HG02884 (cell line): ENCODE results near the gene ZNF385C.
"Not testable (repeated sequence)": the region's sequence is repeated elsewhere in the genome, so short reads cannot be mapped to it uniquely, and the experiment has no call there.

Experiments
- ATAC-seq: cut with Tn5 transposase; IDR thresholded peaks from one replicate; pipeline ENCODE4 v1.9.1; 2021; ENCODE audit warnings: mild to moderate bottlenecking, moderate library complexity; ENCODE audit not compliant: unreplicated experiment

Gene ZNF385C

GRCh38 chr17:42023524-42024349, 74.5 kb downstream of the ZNF385C start:
- no peak for ATAC-seq

- not testable (repeated sequence) for ATAC-seq
Measured at GRCh38 chr17:42020845-42021244, 77.4 kb downstream of the ZNF385C start.

- no peak for ATAC-seq
Measured at GRCh38 chr17:42019509-42020404, 78.5 kb downstream of the ZNF385C start, which contains the start of gene NKIRAS2. NKIRAS2 (plus strand) TSS chr17:42020090; CDS start chr17:42021578, 1,488 bp downstream.

- ATAC-seq, result no peak
Measured at GRCh38 chr17:42018988-42019387, 79.3 kb downstream of the ZNF385C start.

GRCh38 chr17:42018339-42018738, 79.9 kb downstream of the ZNF385C start:
- no peak for ATAC-seq

GRCh38 chr17:42017866-42018200, 80.4 kb downstream of the ZNF385C start:
- peak; percentile 7 for ATAC-seq

- peak; percentile 68 for ATAC-seq
Measured at GRCh38 chr17:42016941-42017865, 81.1 kb downstream of the ZNF385C start, which contains the start of gene DNAJC7. DNAJC7 (minus strand) TSS chr17:42017439; CDS start chr17:42017416, 23 bp downstream.

GRCh38 chr17:42016411-42016831, 81.9 kb downstream of the ZNF385C start:
- ATAC-seq, result no peak

GRCh38 chr17:42013740-42014139, 84.5 kb downstream of the ZNF385C start:
- ATAC-seq, result not testable (repeated sequence)

- not testable (repeated sequence) for ATAC-seq
Measured at GRCh38 chr17:42012363-42012762, 85.9 kb downstream of the ZNF385C start.

GRCh38 chr17:42010898-42011516, 87.3 kb downstream of the ZNF385C start:
- ATAC-seq, result no peak

- ATAC-seq, result not testable (repeated sequence)
Measured at GRCh38 chr17:42010266-42010680, 88.0 kb downstream of the ZNF385C start.

GRCh38 chr17:42009170-42009569, 89.1 kb downstream of the ZNF385C start:
- ATAC-seq, result no peak

GRCh38 chr17:42005166-42005565, 93.1 kb downstream of the ZNF385C start:
- ATAC-seq, result no peak

GRCh38 chr17:42002792-42003301, 95.4 kb downstream of the ZNF385C start:
- ATAC-seq, result no peak

- ATAC-seq, result no peak
Measured at GRCh38 chr17:42002175-42002791, 96.0 kb downstream of the ZNF385C start.

- no peak for ATAC-seq
Measured at GRCh38 chr17:42001729-42002128, 96.5 kb downstream of the ZNF385C start.

- no peak for ATAC-seq
Measured at GRCh38 chr17:42000413-42001133, 97.7 kb downstream of the ZNF385C start.

- no peak for ATAC-seq
Measured at GRCh38 chr17:41998497-41998896, 99.8 kb downstream of the ZNF385C start.
